ENCODE data around the gene ELMO3.

- TF ChIP-seq CTCF (IDR thresholded peaks at IDR 0.05) (no peak), POLR2A (IDR thresholded peaks at IDR 0.05) (no peak)
Observed at GRCh38 chr16:67184453-67184994, 14.4 kb upstream of the ELMO3 start.
